IMR-90 (cell line): ENCODE data around the gene ABCB6. TPM values are rescaled to one million over a fixed set of nuclear protein-coding genes. Genes with fewer than 3 reads are reported as not detected.

Experiments
- ATAC-seq: fragments of 200-7000 bp; cut with Tn5 transposase; 2 replicates; pipeline ENCODE4 v1.9.1; 2020; ENCODE audit warnings: low read depth, mild to moderate bottlenecking, moderate library complexity
- BruUV-seq: library from RNA; stranded (reverse); fragments of 400-500 nt; replicated peaks from 2 replicates; lab custom pipeline; 2021; lab: Mats Ljungman, UMichigan
- CTCF ChIA-PET: fragments of 300-600 bp; formaldehyde crosslinking; extraction: SDS; loops from one replicate; lab custom pipeline; 2021; ENCODE audit warnings: antibody characterized with exemption; lab: Yijun Ruan, JAX
- POLR2A ChIA-PET: fragments of 300-600 bp; sonication (Branson Sonifier 250); formaldehyde crosslinking; loops from one replicate; lab custom pipeline; 2022; ENCODE audit warnings: antibody characterized with exemption; ENCODE audit not compliant: unreplicated experiment; lab: Charles Lee
- DNase-seq: peaks from one replicate; pipeline ENCODE4 v3.0.0; 2013
- H2AFZ ChIP-seq: replicated peaks from 2 replicates; pipeline ENCODE3; 2013; ENCODE audit warnings: low read length, mild to moderate bottlenecking; ENCODE audit not compliant: poor library complexity
- H2AK5ac ChIP-seq: 2 replicates; pipeline ENCODE4 v1.6.1; 2013; ENCODE audit warnings: low read depth, low read length, inconsistent platforms
- H2AK9ac ChIP-seq: replicated peaks from 2 replicates; pipeline ENCODE3; 2013; ENCODE audit warnings: mild to moderate bottlenecking, low read depth, low read length, moderate library complexity; ENCODE audit not compliant: poor library complexity
- H2BK120ac ChIP-seq: 2 replicates; pipeline ENCODE4 v1.6.1; 2013; ENCODE audit warnings: low read depth, low read length, inconsistent platforms
- H2BK15ac ChIP-seq: 3 replicates; pipeline ENCODE4 v1.6.1; 2013; ENCODE audit warnings: low read depth, low read length, inconsistent platforms
- H2BK20ac ChIP-seq: 2 replicates; pipeline ENCODE4 v1.6.1; 2013; ENCODE audit warnings: low read depth, mild to moderate bottlenecking, inconsistent platforms, low read length, moderate library complexity
- H2BK5ac ChIP-seq: 2 replicates; pipeline ENCODE4 v1.6.1; 2013; ENCODE audit warnings: mild to moderate bottlenecking, low read depth, low read length, inconsistent platforms; ENCODE audit not compliant: poor library complexity, severe bottlenecking
- H3K14ac ChIP-seq: replicated peaks from 2 replicates; pipeline ENCODE4 v1.6.1; 2013; ENCODE audit warnings: low read depth, low read length, inconsistent platforms
- H3K18ac ChIP-seq: 2 replicates; pipeline ENCODE4 v1.6.1; 2013; ENCODE audit warnings: low read depth, low read length, control low read depth
- H3K23ac ChIP-seq: 2 replicates; pipeline ENCODE4 v1.6.1; 2013; ENCODE audit warnings: low read depth, low read length, inconsistent platforms
- H3K27ac ChIP-seq: 2 replicates; pipeline ENCODE4 v1.5.1; 2013; ENCODE audit warnings: mild to moderate bottlenecking, control low read depth, low read length; ENCODE audit not compliant: insufficient read depth
- H3K27me3 ChIP-seq: 2 replicates; pipeline ENCODE4 v1.6.1; 2013; ENCODE audit warnings: low read length; ENCODE audit not compliant: control insufficient read depth, insufficient read depth
- H3K36me3 ChIP-seq: 2 replicates; pipeline ENCODE4 v1.6.1; 2013; ENCODE audit warnings: low read length, mixed read lengths; ENCODE audit not compliant: control insufficient read depth, insufficient read depth
- H3K4ac ChIP-seq: 2 replicates; pipeline ENCODE4 v1.6.1; 2013; ENCODE audit warnings: low read depth, low read length, inconsistent platforms
- H3K4me1 ChIP-seq: 2 replicates; pipeline ENCODE4 v1.6.1; 2013; ENCODE audit warnings: low read length, mixed read lengths; ENCODE audit not compliant: control insufficient read depth, insufficient read depth
- H3K4me2 ChIP-seq: 2 replicates; pipeline ENCODE4 v1.6.1; 2013; ENCODE audit warnings: low read depth, mild to moderate bottlenecking, control low read depth, low read length, moderate library complexity
- H3K4me3 ChIP-seq: 2 replicates; pipeline ENCODE4 v1.5.1; 2013; ENCODE audit warnings: low read depth, mild to moderate bottlenecking, control low read depth, low read length, moderate library complexity; ENCODE audit not compliant: insufficient read depth
- H3K56ac ChIP-seq: 2 replicates; pipeline ENCODE4 v1.6.1; 2013; ENCODE audit warnings: low read length, inconsistent platforms; ENCODE audit not compliant: insufficient read depth; ENCODE audit errors: extremely low read depth
- H3K79me1 ChIP-seq, 2 experiments: 2 replicates each; pipeline ENCODE4 v1.6.1; 2013; ENCODE audit warnings: low read length in 2 of 2, inconsistent platforms in 1 of 2, low read depth in 1 of 2
- H3K9ac ChIP-seq: 2 replicates; pipeline ENCODE4 v1.6.1; 2013; ENCODE audit warnings: low read depth, low read length, control low read depth
- H3K9me1 ChIP-seq: 2 replicates; pipeline ENCODE4 v1.6.1; 2013; ENCODE audit warnings: low read length, inconsistent platforms; ENCODE audit not compliant: insufficient read depth
- H3K9me3 ChIP-seq: 2 replicates; pipeline ENCODE4 v1.6.1; 2013; ENCODE audit warnings: low read length; ENCODE audit not compliant: control insufficient read depth, insufficient read depth
- H4K20me1 ChIP-seq: 2 replicates; pipeline ENCODE4 v1.6.1; 2013; ENCODE audit warnings: low read length, inconsistent platforms; ENCODE audit not compliant: insufficient read depth
- H4K5ac ChIP-seq: 2 replicates; pipeline ENCODE4 v1.6.1; 2013; ENCODE audit warnings: mild to moderate bottlenecking, low read depth, low read length, control low read depth
- H4K8ac ChIP-seq, 2 experiments: 2 replicates each; pipeline ENCODE4 v1.6.1; 2013; ENCODE audit warnings: low read depth in 2 of 2, low read length in 2 of 2, control low read depth in 1 of 2, inconsistent platforms in 1 of 2
- H4K91ac ChIP-seq: 2 replicates; pipeline ENCODE4 v1.6.1; 2013; ENCODE audit warnings: low read depth, low read length, inconsistent platforms; ENCODE audit not compliant: insufficient read depth
- CEBPB ChIP-seq: IDR thresholded peaks from 2 replicates; pipeline ENCODE4 v1.6.1; 2012; ENCODE audit warnings: low read depth, low read length, improper control_type of control experiment
- CHD1 ChIP-seq: IDR thresholded peaks from 2 replicates; pipeline ENCODE4 v1.6.1; 2012; ENCODE audit warnings: low read depth, low read length, improper control_type of control experiment
- FOS ChIP-seq: fragments of 150-350 bp; IDR thresholded peaks from 2 replicates; pipeline ENCODE4 v1.6.1; 2016; ENCODE audit warnings: low read depth, low read length
- MAFK ChIP-seq: IDR thresholded peaks from 2 replicates; pipeline ENCODE4 v1.6.1; 2012; ENCODE audit warnings: low read depth, low read length, improper control_type of control experiment
- MAZ ChIP-seq: IDR thresholded peaks from 2 replicates; pipeline ENCODE4 v1.6.1; 2012; ENCODE audit warnings: low read depth, mild to moderate bottlenecking, low read length, improper control_type of control experiment, moderate library complexity, borderline replicate concordance
- MXI1 ChIP-seq: IDR thresholded peaks from 2 replicates; pipeline ENCODE4 v1.6.1; 2012; ENCODE audit warnings: low read depth, mild to moderate bottlenecking, low read length, moderate library complexity, borderline replicate concordance
- NFE2L2 ChIP-seq: fragments of 150-350 bp; IDR thresholded peaks from 2 replicates; pipeline ENCODE4 v1.6.1; 2016; ENCODE audit warnings: low read depth, mild to moderate bottlenecking, low read length
- POLR2A ChIP-seq: IDR thresholded peaks from 2 replicates; pipeline ENCODE4 v1.6.1; 2012; ENCODE audit warnings: mild to moderate bottlenecking, low read depth, low read length
- RAD21 ChIP-seq: IDR thresholded peaks from 2 replicates; pipeline ENCODE4 v1.6.1; 2012; ENCODE audit warnings: low read length, improper control_type of control experiment
- SMC3 ChIP-seq: fragments of 150-350 bp; IDR thresholded peaks from 2 replicates; pipeline ENCODE4 v1.6.1; 2016; ENCODE audit warnings: low read depth, mild to moderate bottlenecking, antibody characterized with exemption, low read length, moderate library complexity
- WGBS, 2 experiments: methylation state at CpG; one replicate each; pipeline versions ENCODE4 v1.1.5 to v1.1.7; 2013; ENCODE audit warnings: missing lambda C conversion rate in 2 of 2; ENCODE audit not compliant: insufficient read length in 1 of 2; ENCODE audit errors: extremely low coverage in 2 of 2; 5-methylcytosine and 5-hydroxymethylcytosine counted together
- dilution Hi-C: fragments of 300-500 bp; cut with HindIII; formaldehyde crosslinking; loops from one replicate; pipeline ENCODE4 v1.14.3; 2018; ENCODE audit warnings: low sequenced_read_pairs; ENCODE audit not compliant: unreplicated experiment
- in situ Hi-C: fragments of 300-500 bp; cut with MboI; formaldehyde crosslinking; loops from 3 replicates; pipeline ENCODE4 v1.14.3; 2019; ENCODE audit warnings: low sequenced_read_pairs, inconsistent platforms, mixed read lengths
- intact Hi-C: fragments of 100-400 bp; cut with micrococcal nuclease; formaldehyde crosslinking; loops from 2 replicates; pipeline ENCODE4 v1.10.0; 2022
- polyA plus RNA-seq, 3 experiments: library from polyadenylated mRNA; depleted of rRNA; stranded (reverse); fragments of >200 nt; gene quantifications; 2 replicates each; pipeline ENCODE4 v1.2.3, GENCODE V29; 2012; ENCODE audit warnings: low replicate concordance in 1 of 3
- total RNA-seq: library from RNA; depleted of rRNA; stranded (reverse); fragments of >200 nt; gene quantifications from 2 replicates; pipeline ENCODE4 v1.2.3, GENCODE V29; 2012
- TF ChIP-seq, protein P1 (sequence below): fragments of 150-350 bp; IDR thresholded peaks from 2 replicates; pipeline ENCODE4 v1.6.1; 2016; ENCODE audit warnings: low read depth, mild to moderate bottlenecking, low read length, moderate library complexity, borderline replicate concordance
- TF ChIP-seq, protein P2 (sequence below): fragments of 150-350 bp; IDR thresholded peaks from 2 replicates; pipeline ENCODE4 v1.6.1; 2017; ENCODE audit warnings: mild to moderate bottlenecking, antibody characterized with exemption, low read length, low read depth
- TF ChIP-seq, protein P3 (sequence below): conservative IDR thresholded peaks from 2 replicates; pipeline ENCODE4 v1.5.1; 2012; ENCODE audit warnings: mild to moderate bottlenecking, low read depth, low read length, improper control_type of control experiment

ABCB6 gene
- total and polyA plus RNA-seq, 2 of the 4 experiments (the other 2 are of a cell fraction) = 12.5 to 24.7 TPM

DNA sequence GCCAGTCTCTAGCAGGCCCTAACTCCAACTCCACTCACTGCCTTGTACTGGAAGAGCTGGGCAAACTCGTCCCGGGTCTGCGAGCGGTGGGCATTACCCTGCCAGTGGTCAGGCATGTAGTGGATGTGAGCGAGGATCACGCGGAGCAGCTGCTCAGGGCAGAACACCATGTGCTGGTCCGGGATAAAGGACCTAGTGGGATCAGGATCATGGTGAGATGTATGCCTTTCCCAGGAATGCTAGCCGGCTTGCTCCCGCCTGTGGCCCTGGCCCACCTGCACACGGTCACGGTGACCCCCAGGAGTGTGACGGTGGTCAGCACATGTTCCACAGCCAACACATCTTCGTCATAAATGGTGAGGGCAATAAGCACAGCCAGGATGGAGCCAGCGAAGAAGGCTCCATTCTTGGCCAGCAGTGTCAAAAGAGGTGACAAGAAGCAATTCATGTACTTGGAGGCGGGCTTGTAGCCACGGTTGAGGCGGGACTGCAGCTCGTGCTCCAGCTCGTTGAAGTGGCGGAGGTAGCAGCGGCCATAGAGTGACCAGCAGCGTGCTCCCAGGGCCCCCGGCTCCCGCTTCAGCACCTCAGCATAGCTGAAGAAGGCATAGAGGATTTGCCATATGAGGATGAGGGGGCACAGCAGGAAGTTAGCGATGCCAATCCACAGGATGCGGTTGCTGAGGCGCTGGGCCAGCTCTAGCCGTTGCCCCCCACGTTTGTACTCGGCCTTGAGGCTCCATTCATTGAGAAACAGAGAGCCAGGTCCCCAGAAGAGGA, 5.3 kb upstream of the ABCB6 start (continued):
- TF ChIP-seq, protein P1, sequence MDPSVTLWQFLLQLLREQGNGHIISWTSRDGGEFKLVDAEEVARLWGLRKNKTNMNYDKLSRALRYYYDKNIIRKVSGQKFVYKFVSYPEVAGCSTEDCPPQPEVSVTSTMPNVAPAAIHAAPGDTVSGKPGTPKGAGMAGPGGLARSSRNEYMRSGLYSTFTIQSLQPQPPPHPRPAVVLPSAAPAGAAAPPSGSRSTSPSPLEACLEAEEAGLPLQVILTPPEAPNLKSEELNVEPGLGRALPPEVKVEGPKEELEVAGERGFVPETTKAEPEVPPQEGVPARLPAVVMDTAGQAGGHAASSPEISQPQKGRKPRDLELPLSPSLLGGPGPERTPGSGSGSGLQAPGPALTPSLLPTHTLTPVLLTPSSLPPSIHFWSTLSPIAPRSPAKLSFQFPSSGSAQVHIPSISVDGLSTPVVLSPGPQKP = no peak

DNA sequence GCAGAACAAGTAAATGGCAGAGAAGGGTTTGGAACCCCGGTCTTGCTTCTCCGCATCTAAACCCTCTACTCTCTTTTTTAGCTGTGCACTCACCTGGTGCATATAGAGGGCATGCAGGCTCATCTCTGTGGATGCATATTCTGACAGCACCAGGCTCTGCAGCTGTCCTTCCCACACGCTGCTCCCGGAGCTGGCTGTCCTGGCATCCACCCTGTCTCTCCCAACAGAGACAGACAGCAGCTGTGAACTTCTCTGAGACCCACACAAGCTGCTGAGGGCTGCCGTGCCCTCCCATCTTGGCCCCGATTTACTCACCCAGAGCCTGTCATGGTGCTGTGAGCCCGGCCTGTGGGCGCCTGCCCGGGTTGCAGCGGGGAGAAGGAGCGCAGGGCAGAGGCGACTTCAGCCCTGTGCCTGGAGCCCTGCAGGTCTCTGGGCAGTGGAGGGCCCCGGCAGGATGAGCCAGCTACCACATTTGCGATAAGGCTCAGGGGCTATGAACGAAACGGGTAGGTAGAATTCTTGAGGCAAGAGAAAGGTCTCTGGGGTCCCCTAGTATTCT, 3.3 kb upstream of the ABCB6 start:
- Histone ChIP-seq H3K4ac (no peak overlapping the region), H4K5ac (no peak overlapping the region), H2AFZ (no peak overlapping the region), H2BK15ac (no peak overlapping the region), H3K4me2 (no peak overlapping the region), H2BK120ac (no peak overlapping the region), H3K9ac (no peak overlapping the region), H2AK9ac (no peak overlapping the region), H3K9me3 (no peaks in the 10 kb centered on the region), H2BK5ac (no peak overlapping the region), H3K56ac (no peak overlapping the region), H3K18ac (no peak overlapping the region), H4K91ac (no peak overlapping the region), H3K4me1 (peaks cover 5% of the 10 kb centered on the region; the same call in 1 of the 2 replicates), H2AK5ac (no peak overlapping the region), H4K8ac (no peak overlapping the region), H3K79me1 (peaks cover 7 to 15% of the 10 kb centered on the region in 2 experiments; a peak in 3 of 4 replicates), H3K14ac (no peak overlapping the region), H3K27ac (no peak overlapping the region), H3K36me3 (peaks cover 57% of the 10 kb centered on the region), H3K4me3 (no peak overlapping the region), H3K27me3 (no peaks in the 10 kb centered on the region), H3K9me1 (no peaks in the 10 kb centered on the region), H4K20me1 (peaks cover 3% of the 10 kb centered on the region), H2BK20ac (no peak overlapping the region), H3K23ac (no peak overlapping the region)
- no peak for TF ChIP-seq MAFK
- no peak for TF ChIP-seq SMC3
- no peak for TF ChIP-seq CHD1
- TF ChIP-seq POLR2A = no peak
- TF ChIP-seq MAZ = no peak
- TF ChIP-seq, protein P2, sequence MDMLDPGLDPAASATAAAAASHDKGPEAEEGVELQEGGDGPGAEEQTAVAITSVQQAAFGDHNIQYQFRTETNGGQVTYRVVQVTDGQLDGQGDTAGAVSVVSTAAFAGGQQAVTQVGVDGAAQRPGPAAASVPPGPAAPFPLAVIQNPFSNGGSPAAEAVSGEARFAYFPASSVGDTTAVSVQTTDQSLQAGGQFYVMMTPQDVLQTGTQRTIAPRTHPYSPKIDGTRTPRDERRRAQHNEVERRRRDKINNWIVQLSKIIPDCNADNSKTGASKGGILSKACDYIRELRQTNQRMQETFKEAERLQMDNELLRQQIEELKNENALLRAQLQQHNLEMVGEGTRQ = no peak
- TF ChIP-seq CEBPB = no peak
- TF ChIP-seq RAD21 = no peak
- no peak for TF ChIP-seq FOS
- no peak for TF ChIP-seq MXI1
- TF ChIP-seq NFE2L2 = no peak
- TF ChIP-seq, protein P3, sequence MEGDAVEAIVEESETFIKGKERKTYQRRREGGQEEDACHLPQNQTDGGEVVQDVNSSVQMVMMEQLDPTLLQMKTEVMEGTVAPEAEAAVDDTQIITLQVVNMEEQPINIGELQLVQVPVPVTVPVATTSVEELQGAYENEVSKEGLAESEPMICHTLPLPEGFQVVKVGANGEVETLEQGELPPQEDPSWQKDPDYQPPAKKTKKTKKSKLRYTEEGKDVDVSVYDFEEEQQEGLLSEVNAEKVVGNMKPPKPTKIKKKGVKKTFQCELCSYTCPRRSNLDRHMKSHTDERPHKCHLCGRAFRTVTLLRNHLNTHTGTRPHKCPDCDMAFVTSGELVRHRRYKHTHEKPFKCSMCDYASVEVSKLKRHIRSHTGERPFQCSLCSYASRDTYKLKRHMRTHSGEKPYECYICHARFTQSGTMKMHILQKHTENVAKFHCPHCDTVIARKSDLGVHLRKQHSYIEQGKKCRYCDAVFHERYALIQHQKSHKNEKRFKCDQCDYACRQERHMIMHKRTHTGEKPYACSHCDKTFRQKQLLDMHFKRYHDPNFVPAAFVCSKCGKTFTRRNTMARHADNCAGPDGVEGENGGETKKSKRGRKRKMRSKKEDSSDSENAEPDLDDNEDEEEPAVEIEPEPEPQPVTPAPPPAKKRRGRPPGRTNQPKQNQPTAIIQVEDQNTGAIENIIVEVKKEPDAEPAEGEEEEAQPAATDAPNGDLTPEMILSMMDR = no peak
- in situ Hi-C loops (no loop called here), dilution Hi-C loops (no loop called here), intact Hi-C loops (no loop called here)
- WGBS, 2 experiments = 92% methylated on average over 8 of the region's 16 CpGs; no CpG with 5 or more reads in 1 of the 2 experiments
- no TSS peak for BruUV-seq
- CTCF ChIA-PET = no interaction called here
- DNase-seq = no peak
- ATAC-seq = no peak
- POLR2A ChIA-PET = no interaction called here
